H1 (cell line): ENCODE data around the gene VCP. TPM values are rescaled to one million over a fixed set of nuclear protein-coding genes. Genes with fewer than 3 reads are reported as not detected.

Source experiments
- CTCF ChIA-PET: fragments of 300-600 bp; sonication (Branson Sonifier 250); formaldehyde crosslinking; loops from one replicate; lab custom pipeline; 2021; ENCODE audit not compliant: partially characterized antibody; lab: Charles Lee
- POLR2A ChIA-PET: fragments of 300-600 bp; sonication (Branson Sonifier 250); formaldehyde crosslinking; loops from one replicate; lab custom pipeline; 2021; ENCODE audit warnings: inconsistent platforms; ENCODE audit not compliant: partially characterized antibody; lab: Charles Lee
- DNase-seq, 2 experiments: peaks; one replicate each; pipeline versions ENCODE4 v3.0.0 to v3.0.0-alpha.2; 2010 to 2022; ENCODE audit warnings: low spot score in 2 of 2, low read depth in 1 of 2, mixed read lengths in 1 of 2
- FAIRE-seq: peaks from 2 replicates; lab custom pipeline; 2011; peaks lifted over from hg19 to GRCh38; lab: Jason Lieb, UNC
- H2AFZ ChIP-seq: 2 replicates; pipeline ENCODE4 v1.8.1; 2012; ENCODE audit warnings: low read length, inconsistent platforms
- H2AK5ac ChIP-seq: 2 replicates; pipeline ENCODE4 v1.6.1; 2013; ENCODE audit warnings: low read depth, low read length
- H2BK120ac ChIP-seq: replicated peaks from 2 replicates; pipeline ENCODE3; 2013; ENCODE audit warnings: low read depth, low read length, inconsistent platforms
- H2BK12ac ChIP-seq: 2 replicates; pipeline ENCODE4 v1.6.1; 2013; ENCODE audit warnings: low read depth, low read length
- H2BK15ac ChIP-seq: 2 replicates; pipeline ENCODE4 v1.6.1; 2013; ENCODE audit warnings: low read length
- H2BK20ac ChIP-seq: 2 replicates; pipeline ENCODE4 v1.6.1; 2013; ENCODE audit warnings: low read length
- H2BK5ac ChIP-seq: 2 replicates; pipeline ENCODE4 v1.6.1; 2013; ENCODE audit warnings: low read depth, low read length
- H3K14ac ChIP-seq: 2 replicates; pipeline ENCODE4 v1.6.1; 2013; ENCODE audit warnings: inconsistent platforms; ENCODE audit not compliant: insufficient read length
- H3K18ac ChIP-seq: 2 replicates; pipeline ENCODE4 v1.6.1; 2013; ENCODE audit warnings: low read length; ENCODE audit errors: extremely low read depth
- H3K23ac ChIP-seq: 2 replicates; pipeline ENCODE4 v1.6.1; 2013; ENCODE audit warnings: inconsistent platforms; ENCODE audit not compliant: insufficient read length
- H3K23me2 ChIP-seq: 2 replicates; pipeline ENCODE4 v1.6.1; 2013; ENCODE audit warnings: low read depth, low read length
- H3K27ac ChIP-seq: 2 replicates; pipeline ENCODE4 v1.6.1; 2011; ENCODE audit warnings: low read depth, low read length, inconsistent platforms
- H3K27me3 ChIP-seq, 4 experiments: replicated peaks in 1 of 4; 1 replicate in 1 of 4; 2 replicates in 3 of 4; pipeline versions ENCODE4 v1.6.1 to v1.8.1; 2011 to 2013; ENCODE audit warnings: low read length in 3 of 4, mild to moderate bottlenecking in 3 of 4, inconsistent platforms in 2 of 4, mixed read lengths in 2 of 4, moderate library complexity in 1 of 4; ENCODE audit not compliant: control insufficient read depth in 3 of 4, insufficient read depth in 3 of 4; ENCODE audit errors: extremely low read depth in 1 of 4
- H3K36me3 ChIP-seq, 4 experiments: 2 replicates each; pipeline versions ENCODE4 v1.6.1 to v1.8.1; 2011 to 2013; ENCODE audit warnings: mild to moderate bottlenecking in 4 of 4, low read length in 3 of 4, moderate library complexity in 2 of 4, control low read depth in 1 of 4, inconsistent platforms in 1 of 4; ENCODE audit not compliant: insufficient read depth in 4 of 4, control insufficient read depth in 2 of 4
- H3K4ac ChIP-seq: replicated peaks from 2 replicates; pipeline ENCODE3; 2013; ENCODE audit warnings: low read length, low read depth, mixed read lengths, inconsistent platforms; ENCODE audit not compliant: insufficient read length
- H3K4me1 ChIP-seq, 4 experiments: replicated peaks in 1 of 4; 1 replicate in 1 of 4; 2 replicates in 3 of 4; pipeline versions ENCODE4 v1.6.1 to v1.8.1; 2011 to 2013; ENCODE audit warnings: low read length in 3 of 4, inconsistent platforms in 2 of 4, mixed read lengths in 1 of 4; ENCODE audit not compliant: insufficient read depth in 4 of 4, control insufficient read depth in 3 of 4
- H3K4me2 ChIP-seq, 2 experiments: 2 replicates each; pipeline versions ENCODE4 v1.6.1 to v1.8.1; 2011 to 2013; ENCODE audit warnings: low read depth in 2 of 2, low read length in 2 of 2, control low read depth in 1 of 2, inconsistent platforms in 1 of 2, mild to moderate bottlenecking in 1 of 2; ENCODE audit not compliant: insufficient read depth in 1 of 2
- H3K4me3 ChIP-seq, 4 experiments: fragments of 200-600, 300-600 bp in 1 of 4; sonication (generic), shearing (Covaris generic), sonication (Bioruptor Twin) in 1 of 4; 2 replicates each; pipeline versions ENCODE4 v1.5.1 to v1.8.1; 2011 to 2016; ENCODE audit warnings: low read length in 4 of 4, low read depth in 3 of 4, control low read depth in 2 of 4, inconsistent platforms in 2 of 4, mild to moderate bottlenecking in 2 of 4, mixed read lengths in 1 of 4, moderate library complexity in 1 of 4; ENCODE audit not compliant: insufficient read depth in 2 of 4; ENCODE audit errors: extremely low read depth in 1 of 4
- H3K56ac ChIP-seq: replicated peaks from 2 replicates; pipeline ENCODE3; 2013; ENCODE audit warnings: low read depth, mild to moderate bottlenecking, mixed read lengths, low read length, inconsistent platforms; ENCODE audit not compliant: insufficient read length
- H3K79me1 ChIP-seq: 2 replicates; pipeline ENCODE4 v1.6.1; 2013; ENCODE audit warnings: low read depth, low read length, control low read depth
- H3K79me2 ChIP-seq, 2 experiments: 2 replicates each; pipeline versions ENCODE4 v1.6.1 to v1.8.1; 2012 to 2013; ENCODE audit warnings: low read length in 2 of 2, mild to moderate bottlenecking in 2 of 2, inconsistent platforms in 1 of 2; ENCODE audit not compliant: insufficient read depth in 2 of 2, control insufficient read depth in 1 of 2
- H3K9ac ChIP-seq, 4 experiments: replicated peaks in 1 of 4; 1 replicate in 1 of 4; 2 replicates in 3 of 4; pipeline versions ENCODE4 v1.6.1 to v1.8.1; 2011 to 2013; ENCODE audit warnings: low read depth in 3 of 4, low read length in 3 of 4, control low read depth in 2 of 4, mild to moderate bottlenecking in 2 of 4, moderate library complexity in 2 of 4, inconsistent platforms in 1 of 4; ENCODE audit errors: extremely low read depth in 1 of 4
- H3K9me3 ChIP-seq, 2 experiments: 2 replicates each; pipeline versions ENCODE4 v1.6.1 to v1.8.1; 2012 to 2013; ENCODE audit warnings: mild to moderate bottlenecking in 2 of 2, moderate library complexity in 2 of 2, control low read depth in 1 of 2, inconsistent platforms in 1 of 2, low read depth in 1 of 2, low read length in 1 of 2, mixed read lengths in 1 of 2; ENCODE audit not compliant: insufficient read depth in 2 of 2
- H4K20me1 ChIP-seq, 2 experiments: replicated peaks in 1 of 2; 2 replicates each; pipeline versions ENCODE3 to v1.8.1; 2011 to 2013; ENCODE audit warnings: inconsistent platforms in 2 of 2, low read length in 2 of 2, mild to moderate bottlenecking in 1 of 2; ENCODE audit not compliant: insufficient read depth in 2 of 2, control insufficient read depth in 1 of 2
- H4K5ac ChIP-seq: 2 replicates; pipeline ENCODE4 v1.6.1; 2013; ENCODE audit warnings: low read length, low read depth, mixed read lengths, inconsistent platforms; ENCODE audit not compliant: insufficient read length
- H4K8ac ChIP-seq: 2 replicates; pipeline ENCODE4 v1.8.0; 2013; ENCODE audit warnings: mild to moderate bottlenecking, moderate library complexity, low read length, inconsistent platforms; ENCODE audit not compliant: insufficient read depth; ENCODE audit errors: extremely low read depth
- H4K91ac ChIP-seq: replicated peaks from 2 replicates; pipeline ENCODE3; 2013; ENCODE audit warnings: low read length, mixed read lengths, inconsistent platforms; ENCODE audit not compliant: insufficient read length
- CHD1 ChIP-seq: IDR thresholded peaks from 2 replicates; pipeline ENCODE4 v1.6.1; 2012; ENCODE audit warnings: low read depth, low read length, improper control_type of control experiment
- CREB1 ChIP-seq: IDR thresholded peaks from 2 replicates; pipeline ENCODE4 v1.6.1; 2012; ENCODE audit warnings: inconsistent platforms
- FOSL1 ChIP-seq: IDR thresholded peaks from 2 replicates; pipeline ENCODE4 v1.6.1; 2011; ENCODE audit warnings: mild to moderate bottlenecking, low read depth, low read length, moderate library complexity; ENCODE audit not compliant: insufficient read depth
- GABPA ChIP-seq: IDR thresholded peaks from 2 replicates; pipeline ENCODE4 v1.6.1; 2011; ENCODE audit warnings: mild to moderate bottlenecking, low read length, moderate library complexity, borderline replicate concordance; ENCODE audit not compliant: insufficient read depth
- PHF8 ChIP-seq: fragments of 200-600 bp; sonication (generic); conservative IDR thresholded peaks from 2 replicates; pipeline ENCODE4 v1.7.1; 2012; ENCODE audit warnings: low read depth, mild to moderate bottlenecking, inconsistent platforms, low read length, moderate library complexity
- POLR2A ChIP-seq, 2 experiments: IDR thresholded peaks; 1 replicate in 1 of 2; 2 replicates in 1 of 2; pipeline ENCODE4 v1.6.1; 2011; ENCODE audit warnings: low read depth in 2 of 2, low read length in 2 of 2, mild to moderate bottlenecking in 2 of 2; ENCODE audit errors: control extremely low read depth in 1 of 2
- SIN3A ChIP-seq, 2 experiments: IDR thresholded peaks in 1 of 2; conservative IDR thresholded peaks in 1 of 2; 2 replicates each; pipeline ENCODE4 v1.6.1; 2011 to 2012; ENCODE audit warnings: low read length in 2 of 2, improper control_type of control experiment in 1 of 2, low read depth in 1 of 2, mild to moderate bottlenecking in 1 of 2
- SIX5 ChIP-seq: IDR thresholded peaks from 2 replicates; pipeline ENCODE4 v1.6.1; 2011; ENCODE audit warnings: mild to moderate bottlenecking, low read depth, low read length
- SP1 ChIP-seq: IDR thresholded peaks from 2 replicates; pipeline ENCODE4 v1.6.1; 2011; ENCODE audit warnings: low read depth, low read length
- SP2 ChIP-seq: IDR thresholded peaks from 2 replicates; pipeline ENCODE4 v1.6.1; 2012; ENCODE audit warnings: mild to moderate bottlenecking, low read length, inconsistent platforms
- TBP ChIP-seq: IDR thresholded peaks from 2 replicates; pipeline ENCODE4 v1.6.1; 2011; ENCODE audit warnings: low read depth, low read length, improper control_type of control experiment
- TCF12 ChIP-seq: IDR thresholded peaks from 2 replicates; pipeline ENCODE4 v1.6.1; 2011; ENCODE audit warnings: low read depth, mild to moderate bottlenecking, low read length
- TEAD4 ChIP-seq: IDR thresholded peaks from 2 replicates; pipeline ENCODE4 v1.6.1; 2012; ENCODE audit warnings: low read depth, low read length, inconsistent platforms, mixed read lengths
- WGBS, 2 experiments: shearing (Covaris generic) in 1 of 2; methylation state at CpG; one replicate each; pipeline versions ENCODE4 v1.1.6 to v1.1.7; 2013 to 2015; ENCODE audit warnings: low lambda C conversion rate in 2 of 2, mixed read lengths in 2 of 2, inconsistent platforms in 1 of 2, low coverage in 1 of 2, missing lambda C conversion rate in 1 of 2; ENCODE audit not compliant: insufficient replicate concordance in 2 of 2, insufficient coverage in 1 of 2, insufficient read length in 1 of 2; ENCODE audit errors: extremely low coverage in 1 of 2, missing lambda C conversion rate in 1 of 2; 5-methylcytosine and 5-hydroxymethylcytosine counted together
- polyA plus RNA-seq, 7 experiments: library from polyadenylated mRNA; depleted of rRNA in 3 of 7; stranded (reverse) in 5 of 7; unstranded in 2 of 7; fragments of >200 nt in 5 of 7; fragments of 200-250 nt in 2 of 7; gene quantifications; 1 replicate in 5 of 7; 2 replicates in 1 of 7; 4 replicates in 1 of 7; pipeline versions ENCODE4 v1.2.1 to v1.2.3, GENCODE V29; 2011 to 2013; ENCODE audit warnings: missing spikeins in 2 of 7, mixed read lengths in 2 of 7
- total RNA-seq: library from RNA; stranded (reverse); fragmentation: NEBNext Ultra II Directional; extraction: Animal tissue kit (Norgen Biotek cat#: 25700); gene quantifications from 2 replicates; pipeline ENCODE4 v1.2.1, GENCODE V29; 2021

Gene VCP
- total and polyA plus RNA-seq, 2 of the 8 experiments (the other 6 are each of a cell fraction or from before 2014, with no cell fraction given): 173 to 375 TPM

- Histone ChIP-seq H2BK5ac (no peak overlapping the region), H3K56ac (no peak overlapping the region), H2BK20ac (no peak overlapping the region), H3K4me2 (no peak overlapping the region), H3K4ac (no peak overlapping the region), H3K23me2 (no peaks in the 10 kb centered on the region), H3K18ac (no peak overlapping the region), H3K14ac (no peak overlapping the region), H2BK120ac (no peak overlapping the region), H3K27me3 (no peaks in the 10 kb centered on the region), H3K23ac (no peak overlapping the region), H2BK15ac (no peak overlapping the region), H4K8ac (no peak overlapping the region), H3K79me1 (no peaks in the 10 kb centered on the region; the same call in 1 of the 2 replicates), H4K20me1 (peaks cover 5 to 18% of the 10 kb centered on the region in 2 experiments), H2AFZ (no peak overlapping the region), H3K4me1 (no peaks in the 10 kb centered on the region), H3K4me3 (no peak overlapping the region), H2AK5ac (no peak overlapping the region), H2BK12ac (no peak overlapping the region), H3K9me3 (no peaks in the 10 kb centered on the region; a peak in 1 of 4 replicates), H4K5ac (no peak overlapping the region), H3K36me3 (peaks cover 77 to 94% (median 88%) of the 10 kb centered on the region in 4 experiments), H3K9ac (no peak overlapping the region), H3K27ac (no peak overlapping the region), H4K91ac (no peak overlapping the region), H3K79me2 (no peaks in the 10 kb centered on the region)
- FAIRE-seq: no peak
- POLR2A ChIA-PET: interaction anchor here (0.6 to 2.3 kb wide), 8 partner anchors 9 to 412 kb away, joined by 3 to 11 read pairs (median 4); partner anchors contain the start of gene VCP
- CTCF ChIA-PET: interaction anchor here (1.0 to 1.6 kb wide), 4 partner anchors 8 to 299 kb away, joined by 3 to 8 read pairs (median 4); no protein-coding TSS in a partner anchor
- no peak for DNase-seq
- no peak for TF ChIP-seq SIN3A (conservative IDR thresholded peaks at IDR 0.05 in 1 of 2, IDR thresholded peaks at IDR 0.05 in 1 of 2; ENCODE audit: low read depth in 1 of 2, low read length in 2 of 2)
- TF ChIP-seq TCF12: no peak
- TF ChIP-seq SIX5: no peak
- TF ChIP-seq TBP: no peak
- no peak for TF ChIP-seq PHF8
- no peak for TF ChIP-seq GABPA
- TF ChIP-seq TEAD4: no peak
- no peak for TF ChIP-seq FOSL1
- no peak for TF ChIP-seq CREB1
- no peak for TF ChIP-seq CHD1
- TF ChIP-seq POLR2A (IDR thresholded peaks at IDR 0.05; ENCODE audit: control extremely low read depth in 1 of 2, low read depth in 2 of 2, low read length in 2 of 2): no peak
- no peak; the same call in 1 of the 2 replicates for TF ChIP-seq SP1
- no peak for TF ChIP-seq SP2
- WGBS, 2 experiments: 94% methylated on average over 10 of the region's 10 CpGs; no CpG with 5 or more reads in 1 of the 2 experiments
These were observed 13.0 kb downstream of the VCP start for GRCh38 chr9:35059438-35059837.
